Measurements from ENCODE around the gene FAM193A.

The FAM193A gene

DNA sequence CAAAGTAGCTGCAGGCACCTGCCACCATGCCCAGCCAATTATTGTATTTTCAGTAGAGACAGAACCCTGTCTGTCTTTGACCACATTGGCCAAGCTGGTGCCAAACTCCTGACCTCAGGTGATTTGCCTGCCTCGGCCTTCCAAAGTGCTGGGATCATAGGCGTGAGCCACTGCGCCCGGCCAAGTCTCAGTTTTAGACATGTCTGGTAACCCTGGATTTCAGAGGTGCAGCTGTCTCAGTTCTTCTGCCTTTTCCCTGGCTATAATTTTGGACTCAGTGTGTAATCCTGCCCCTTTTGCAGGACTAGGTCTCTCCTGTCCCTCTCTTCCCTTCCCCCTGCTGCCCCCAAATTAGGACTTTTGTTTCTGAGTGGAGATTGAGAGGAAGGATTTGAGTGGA lies 46.6 kb downstream of the FAM193A start:
- H3K4me1 ChIP-seq (ENCODE audit: control insufficient read depth in 1 of 2, insufficient read depth in 1 of 2, low read depth in 1 of 2, low read length in 1 of 2): peaks cover 8 to 9% of the 10 kb centered on the region in 2 experiments
- no peak overlapping the region for H3K4me3 ChIP-seq (ENCODE audit: low read depth in 1 of 2, low read length in 1 of 2)
- peak overlapping the region; percentile 30 for H3K27ac ChIP-seq
- no peaks in the 10 kb centered on the region for H3K9me3 ChIP-seq
- no peaks in the 10 kb centered on the region for H3K27me3 ChIP-seq
- H3K36me3 ChIP-seq: no peaks in the 10 kb centered on the region
- no peak for TF ChIP-seq CTCF (IDR thresholded peaks at IDR 0.05)

DNA sequence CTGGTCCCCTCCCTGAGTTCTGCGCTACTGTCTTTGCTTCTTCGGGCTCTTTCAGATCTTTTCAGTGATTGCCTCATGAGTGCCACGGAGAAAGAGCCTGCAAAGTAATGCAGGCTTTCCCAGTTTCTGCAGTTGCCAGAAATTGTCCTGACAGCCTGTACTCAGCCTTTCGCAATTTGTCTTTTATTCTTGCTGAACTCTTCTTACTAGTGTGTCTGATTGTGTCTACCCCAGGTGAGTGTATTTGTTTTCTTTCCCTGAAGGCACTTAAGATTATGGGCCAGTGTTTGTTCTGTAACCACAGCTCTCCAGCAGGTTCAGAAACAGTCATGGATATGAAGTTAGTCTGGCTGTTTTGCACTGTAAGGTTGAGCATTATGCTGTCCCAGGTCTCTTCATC lies 47.1 kb downstream of the FAM193A start:
- H3K36me3 ChIP-seq: no peaks in the 10 kb centered on the region
- no peak for TF ChIP-seq CTCF (IDR thresholded peaks at IDR 0.05)
- no peaks in the 10 kb centered on the region for H3K27me3 ChIP-seq
- H3K27ac ChIP-seq: peak overlapping the region; percentile 30
- H3K4me1 ChIP-seq (ENCODE audit: control insufficient read depth in 1 of 2, insufficient read depth in 1 of 2, low read depth in 1 of 2, low read length in 1 of 2): peaks cover 8 to 9% of the 10 kb centered on the region in 2 experiments
- no peaks in the 10 kb centered on the region for H3K9me3 ChIP-seq
- H3K4me3 ChIP-seq (ENCODE audit: low read depth in 1 of 2, low read length in 1 of 2): no peak overlapping the region

DNA sequence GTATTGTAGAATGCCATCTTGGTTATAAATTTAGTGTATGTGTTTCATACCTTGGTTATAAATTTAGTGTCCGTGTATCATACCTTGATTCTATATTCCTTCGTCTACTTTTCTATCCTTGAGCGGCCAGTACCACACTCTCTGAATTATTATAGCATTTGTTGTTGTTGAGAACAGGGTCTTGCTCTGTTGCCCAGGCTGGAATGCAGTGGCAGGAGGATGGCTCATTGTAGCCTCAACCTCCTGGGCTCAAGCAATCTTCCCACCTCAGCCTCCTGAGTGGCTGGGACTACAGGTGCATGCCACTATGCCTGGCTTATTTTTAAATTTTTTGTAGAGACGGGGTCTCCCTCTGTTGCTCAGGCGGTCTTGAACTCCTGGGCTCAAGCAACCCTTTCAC lies 50.1 kb downstream of the FAM193A start:
- no peak for TF ChIP-seq CTCF (IDR thresholded peaks at IDR 0.05)
- Histone ChIP-seq H3K27ac (no peak overlapping the region), H3K27me3 (no peaks in the 10 kb centered on the region), H3K4me3 (ENCODE audit: low read depth in 1 of 2, low read length in 1 of 2) (no peak overlapping the region), H3K9me3 (no peaks in the 10 kb centered on the region), H3K36me3 (no peaks in the 10 kb centered on the region), H3K4me1 (ENCODE audit: control insufficient read depth in 1 of 2, insufficient read depth in 1 of 2, low read depth in 1 of 2, low read length in 1 of 2) (peaks cover 19 to 21% of the 10 kb centered on the region in 2 experiments)

GRCh38 chr4:2587213-2587823 lies 50.9 kb downstream of the FAM193A start:
- Histone ChIP-seq H3K36me3 (no peaks in the 10 kb centered on the region), H3K27ac (no peak overlapping the region), H3K9me3 (no peaks in the 10 kb centered on the region), H3K4me1 (ENCODE audit: control insufficient read depth in 1 of 2, insufficient read depth in 1 of 2, low read depth in 1 of 2, low read length in 1 of 2) (peaks cover 26 to 28% of the 10 kb centered on the region in 2 experiments), H3K4me3 (ENCODE audit: low read depth in 1 of 2, low read length in 1 of 2) (no peak overlapping the region), H3K27me3 (no peaks in the 10 kb centered on the region)
- no peak for TF ChIP-seq CTCF (IDR thresholded peaks at IDR 0.05)

GRCh38 chr4:2588259-2588658 lies 51.8 kb downstream of the FAM193A start:
- TF ChIP-seq CTCF (IDR thresholded peaks at IDR 0.05): no peak
- no peak overlapping the region for H3K4me3 ChIP-seq (ENCODE audit: low read depth in 1 of 2, low read length in 1 of 2)
- no peaks in the 10 kb centered on the region for H3K9me3 ChIP-seq
- no peaks in the 10 kb centered on the region for H3K36me3 ChIP-seq
- H3K27ac ChIP-seq: no peak overlapping the region
- H3K4me1 ChIP-seq (ENCODE audit: control insufficient read depth in 1 of 2, insufficient read depth in 1 of 2, low read depth in 1 of 2, low read length in 1 of 2): peaks cover 31 to 33% of the 10 kb centered on the region in 2 experiments
- no peaks in the 10 kb centered on the region for H3K27me3 ChIP-seq

Data from neutrophil (primary cell).